Neural cell (in vitro differentiated cells): Measurements from ENCODE around the gene RPL12.

Experiments
- EP300 ChIP-seq: fragments of 450-650 bp; conservative IDR thresholded peaks from 2 replicates; pipeline ENCODE4 v1.6.1; 2014; ENCODE audit warnings: antibody characterized with exemption, mild to moderate bottlenecking, moderate library complexity; ENCODE audit not compliant: poor library complexity, severe bottlenecking
- EZH2 ChIP-seq: fragments of 200-600, 300-800 bp; shearing (Covaris generic), sonication (generic); IDR thresholded peaks from 2 replicates; pipeline ENCODE4 v1.6.1; 2014; ENCODE audit warnings: antibody characterized with exemption, low read length, borderline replicate concordance, mild to moderate bottlenecking; ENCODE audit not compliant: insufficient read depth, poor library complexity, severe bottlenecking
- MXI1 ChIP-seq: fragments of 450-650 bp; conservative IDR thresholded peaks from 2 replicates; pipeline ENCODE4 v1.6.1; 2014; ENCODE audit warnings: antibody characterized with exemption, mild to moderate bottlenecking; ENCODE audit not compliant: poor library complexity, severe bottlenecking
- POLR2AphosphoS5 ChIP-seq: IDR thresholded peaks from 2 replicates; pipeline ENCODE4 v1.6.1; 2012
- RAD21 ChIP-seq: fragments of 450-650 bp; conservative IDR thresholded peaks from 2 replicates; pipeline ENCODE4 v1.6.1; 2014; ENCODE audit warnings: antibody characterized with exemption, mild to moderate bottlenecking, moderate library complexity
- TAF1 ChIP-seq: IDR thresholded peaks from 2 replicates; pipeline ENCODE4 v1.6.1; 2012; ENCODE audit warnings: low read depth
- TF ChIP-seq, protein P1 (sequence below): fragments of 450-650 bp; IDR thresholded peaks from 2 replicates; pipeline ENCODE4 v1.5.1; 2014; ENCODE audit warnings: antibody characterized with exemption, mild to moderate bottlenecking, moderate library complexity; ENCODE audit not compliant: poor library complexity, severe bottlenecking
- TF ChIP-seq, protein P2 (sequence below): IDR thresholded peaks from 2 replicates; pipeline ENCODE4 v1.6.1; 2012; ENCODE audit warnings: borderline replicate concordance

DNA sequence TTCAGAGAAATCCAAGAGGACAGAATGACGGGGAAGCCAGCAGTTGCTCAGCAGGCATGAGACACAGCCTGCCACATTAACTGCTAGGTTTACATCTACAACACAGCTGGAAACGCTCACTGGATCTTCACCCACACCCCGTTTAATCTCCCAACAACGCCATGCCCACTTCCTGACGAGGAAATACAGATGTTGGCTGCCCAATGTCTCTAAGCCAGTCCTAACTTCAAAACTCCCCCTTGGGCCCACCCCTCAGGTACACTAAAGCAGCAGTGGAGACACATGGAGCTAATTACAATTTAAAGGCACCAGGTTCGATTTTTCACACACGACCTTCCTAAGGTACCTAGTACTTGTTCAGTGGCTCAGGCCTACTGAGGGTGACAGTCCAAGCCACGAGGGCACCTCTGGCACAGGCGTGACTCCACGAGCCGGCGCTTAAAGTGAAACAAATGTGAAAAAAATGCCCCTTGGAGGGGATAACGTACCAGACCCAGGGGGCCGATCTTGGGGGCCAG lies 904 bp downstream of the RPL12 start:
- TF ChIP-seq, protein P1, sequence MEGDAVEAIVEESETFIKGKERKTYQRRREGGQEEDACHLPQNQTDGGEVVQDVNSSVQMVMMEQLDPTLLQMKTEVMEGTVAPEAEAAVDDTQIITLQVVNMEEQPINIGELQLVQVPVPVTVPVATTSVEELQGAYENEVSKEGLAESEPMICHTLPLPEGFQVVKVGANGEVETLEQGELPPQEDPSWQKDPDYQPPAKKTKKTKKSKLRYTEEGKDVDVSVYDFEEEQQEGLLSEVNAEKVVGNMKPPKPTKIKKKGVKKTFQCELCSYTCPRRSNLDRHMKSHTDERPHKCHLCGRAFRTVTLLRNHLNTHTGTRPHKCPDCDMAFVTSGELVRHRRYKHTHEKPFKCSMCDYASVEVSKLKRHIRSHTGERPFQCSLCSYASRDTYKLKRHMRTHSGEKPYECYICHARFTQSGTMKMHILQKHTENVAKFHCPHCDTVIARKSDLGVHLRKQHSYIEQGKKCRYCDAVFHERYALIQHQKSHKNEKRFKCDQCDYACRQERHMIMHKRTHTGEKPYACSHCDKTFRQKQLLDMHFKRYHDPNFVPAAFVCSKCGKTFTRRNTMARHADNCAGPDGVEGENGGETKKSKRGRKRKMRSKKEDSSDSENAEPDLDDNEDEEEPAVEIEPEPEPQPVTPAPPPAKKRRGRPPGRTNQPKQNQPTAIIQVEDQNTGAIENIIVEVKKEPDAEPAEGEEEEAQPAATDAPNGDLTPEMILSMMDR, result no peak
- TF ChIP-seq EZH2, result no peak
- no peak for TF ChIP-seq TAF1
- no peak for TF ChIP-seq EP300
- peak; percentile 23 for TF ChIP-seq POLR2AphosphoS5
- TF ChIP-seq, protein P2, sequence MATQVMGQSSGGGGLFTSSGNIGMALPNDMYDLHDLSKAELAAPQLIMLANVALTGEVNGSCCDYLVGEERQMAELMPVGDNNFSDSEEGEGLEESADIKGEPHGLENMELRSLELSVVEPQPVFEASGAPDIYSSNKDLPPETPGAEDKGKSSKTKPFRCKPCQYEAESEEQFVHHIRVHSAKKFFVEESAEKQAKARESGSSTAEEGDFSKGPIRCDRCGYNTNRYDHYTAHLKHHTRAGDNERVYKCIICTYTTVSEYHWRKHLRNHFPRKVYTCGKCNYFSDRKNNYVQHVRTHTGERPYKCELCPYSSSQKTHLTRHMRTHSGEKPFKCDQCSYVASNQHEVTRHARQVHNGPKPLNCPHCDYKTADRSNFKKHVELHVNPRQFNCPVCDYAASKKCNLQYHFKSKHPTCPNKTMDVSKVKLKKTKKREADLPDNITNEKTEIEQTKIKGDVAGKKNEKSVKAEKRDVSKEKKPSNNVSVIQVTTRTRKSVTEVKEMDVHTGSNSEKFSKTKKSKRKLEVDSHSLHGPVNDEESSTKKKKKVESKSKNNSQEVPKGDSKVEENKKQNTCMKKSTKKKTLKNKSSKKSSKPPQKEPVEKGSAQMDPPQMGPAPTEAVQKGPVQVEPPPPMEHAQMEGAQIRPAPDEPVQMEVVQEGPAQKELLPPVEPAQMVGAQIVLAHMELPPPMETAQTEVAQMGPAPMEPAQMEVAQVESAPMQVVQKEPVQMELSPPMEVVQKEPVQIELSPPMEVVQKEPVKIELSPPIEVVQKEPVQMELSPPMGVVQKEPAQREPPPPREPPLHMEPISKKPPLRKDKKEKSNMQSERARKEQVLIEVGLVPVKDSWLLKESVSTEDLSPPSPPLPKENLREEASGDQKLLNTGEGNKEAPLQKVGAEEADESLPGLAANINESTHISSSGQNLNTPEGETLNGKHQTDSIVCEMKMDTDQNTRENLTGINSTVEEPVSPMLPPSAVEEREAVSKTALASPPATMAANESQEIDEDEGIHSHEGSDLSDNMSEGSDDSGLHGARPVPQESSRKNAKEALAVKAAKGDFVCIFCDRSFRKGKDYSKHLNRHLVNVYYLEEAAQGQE, result no peak
- no peak for TF ChIP-seq MXI1
- no peak for TF ChIP-seq RAD21
